H54 (cell line): ENCODE results near the gene CCSER1.

Experiments used
- DNase-seq: peaks from one replicate; pipeline ENCODE4 v3.0.0; 2011; ENCODE audit warnings: low spot score, mixed read lengths; ENCODE audit not compliant: insufficient read length
- FAIRE-seq: peaks from 3 replicates; lab custom pipeline; 2011; peaks lifted over from hg19 to GRCh38; lab: Jason Lieb, UNC
- POLR2A ChIP-seq: IDR thresholded peaks from 2 replicates; pipeline ENCODE4 v1.6.1; 2011; ENCODE audit warnings: low read depth, mild to moderate bottlenecking, low read length

The CCSER1 gene

DNA sequence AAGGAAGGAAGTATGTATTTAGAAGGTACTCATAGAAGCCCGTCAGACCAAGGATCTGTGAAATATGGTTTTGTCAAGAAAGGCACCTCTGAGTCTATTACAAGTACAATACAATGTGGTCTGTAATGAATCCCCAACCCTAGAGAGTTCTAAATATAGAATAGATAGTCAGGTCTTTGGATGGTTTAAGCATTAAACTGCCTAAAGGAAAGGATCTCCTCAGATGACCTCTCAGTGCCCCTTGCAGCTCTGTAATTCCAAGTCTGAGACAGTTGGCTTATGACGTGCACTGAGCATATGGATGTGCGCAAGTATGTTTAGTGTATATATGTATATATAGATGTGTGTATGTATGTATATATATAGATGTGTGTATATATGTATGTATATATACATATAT lies 62.0 kb downstream of the CCSER1 start:
- DNase-seq (no peak), FAIRE-seq (no peak)
- TF ChIP-seq POLR2A = no peak

DNA sequence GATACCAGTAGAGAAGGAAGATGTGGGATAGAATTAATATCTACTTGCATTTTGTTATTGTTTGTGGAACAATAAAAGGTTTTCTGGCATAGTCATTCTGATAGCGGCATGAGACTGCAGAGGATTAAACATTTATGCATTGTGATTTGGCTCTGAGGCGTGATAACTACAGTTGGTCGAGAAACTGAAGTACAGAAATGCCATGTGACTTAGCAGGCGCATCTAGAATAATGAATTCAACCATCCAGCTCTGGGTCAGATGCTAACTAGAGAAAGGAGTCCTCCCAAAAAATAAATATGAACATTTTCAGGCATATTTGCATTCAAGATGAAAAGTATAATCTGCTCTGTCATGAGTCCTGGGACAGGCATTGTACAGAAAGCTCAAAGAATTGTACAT lies 62.8 kb downstream of the CCSER1 start:
- DNase-seq = no peak
- TF ChIP-seq POLR2A = no peak
- no peak for FAIRE-seq

DNA sequence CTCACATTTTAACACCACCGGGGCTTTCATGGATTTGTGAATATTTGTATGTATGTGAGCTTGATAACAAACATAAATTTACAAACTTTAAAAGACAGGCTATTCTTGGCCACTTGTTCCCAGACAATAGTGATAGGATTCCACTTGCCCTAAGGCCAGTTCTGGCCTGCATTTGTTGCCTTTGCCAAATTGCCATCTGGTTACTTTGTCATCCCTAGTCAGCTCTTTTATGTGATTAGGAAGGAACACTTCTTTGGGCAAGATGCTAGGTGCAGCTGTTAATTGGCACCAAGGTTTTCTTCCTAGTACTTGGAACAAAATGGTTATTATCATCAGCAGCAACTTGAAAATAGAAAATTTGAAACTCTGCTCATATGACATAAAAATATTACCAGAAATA lies 63.3 kb downstream of the CCSER1 start:
- no peak for FAIRE-seq
- DNase-seq = no peak
- TF ChIP-seq POLR2A = no peak

DNA sequence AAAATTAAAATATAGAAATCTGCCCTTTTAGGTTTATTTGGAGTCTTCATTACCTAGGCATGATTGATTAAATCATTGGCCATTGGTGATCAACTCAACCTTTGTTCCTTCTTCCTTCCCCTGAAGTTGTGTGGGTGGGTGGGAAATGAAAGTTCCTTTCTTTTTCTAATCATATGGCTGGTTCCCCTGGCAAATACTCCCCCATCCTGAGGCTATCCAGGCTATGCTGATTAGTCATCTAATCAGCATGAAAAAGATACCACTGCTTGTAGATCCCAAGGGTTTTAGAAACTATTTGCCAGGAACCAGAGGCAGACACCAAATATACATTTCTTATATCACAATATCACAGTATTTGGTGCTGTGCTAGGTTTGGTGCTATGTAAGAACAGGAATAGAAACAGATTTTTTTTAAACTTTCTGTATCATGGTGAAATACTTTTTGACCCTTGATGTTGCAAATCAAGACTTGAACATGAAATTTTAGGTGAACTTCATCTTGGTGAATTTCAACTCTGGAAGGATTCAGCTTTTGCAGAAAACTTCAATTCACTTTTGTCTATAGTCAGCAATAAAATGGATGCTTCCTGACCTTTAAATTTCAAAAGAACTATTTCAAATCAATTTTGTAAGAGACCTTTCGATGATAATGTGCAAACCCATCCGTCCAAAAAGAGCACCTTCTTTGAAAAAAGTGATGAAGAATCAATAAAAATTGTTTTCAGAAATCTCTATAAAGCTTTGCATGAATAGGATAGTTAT lies 71.1 kb downstream of the CCSER1 start:
- TF ChIP-seq POLR2A = no peak
- DNase-seq (no peak), FAIRE-seq (no peak)

DNA sequence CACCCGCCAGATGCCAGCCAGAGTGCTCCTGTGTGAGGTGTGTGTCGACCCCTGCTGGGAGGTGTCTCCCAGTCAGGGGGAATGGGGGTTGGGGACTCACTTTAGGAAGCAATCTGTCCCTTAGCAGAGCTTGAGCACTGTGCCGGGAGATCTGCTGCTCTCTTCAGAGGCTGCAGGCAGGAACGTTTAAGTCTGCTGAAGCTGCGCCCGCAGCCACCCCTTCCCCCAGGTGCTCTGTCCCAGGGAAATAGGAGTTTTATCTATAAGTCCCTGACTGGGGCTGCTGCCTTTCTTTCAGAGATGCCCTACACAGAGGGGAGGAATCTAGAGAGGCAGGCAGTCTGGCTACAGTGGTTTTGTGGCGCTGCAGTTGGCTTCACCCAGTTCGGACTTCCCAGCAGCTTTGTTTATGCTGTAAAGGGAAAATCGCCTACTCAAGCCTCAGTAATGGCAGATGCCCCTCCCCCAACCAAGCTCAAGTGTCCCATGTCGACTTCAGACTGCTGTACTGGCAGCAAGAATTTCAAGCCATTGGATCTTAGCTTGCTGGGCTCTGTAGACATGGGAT lies 80.8 kb downstream of the CCSER1 start:
- TF ChIP-seq POLR2A = no peak
- no peak for FAIRE-seq
- DNase-seq = no peak

DNA sequence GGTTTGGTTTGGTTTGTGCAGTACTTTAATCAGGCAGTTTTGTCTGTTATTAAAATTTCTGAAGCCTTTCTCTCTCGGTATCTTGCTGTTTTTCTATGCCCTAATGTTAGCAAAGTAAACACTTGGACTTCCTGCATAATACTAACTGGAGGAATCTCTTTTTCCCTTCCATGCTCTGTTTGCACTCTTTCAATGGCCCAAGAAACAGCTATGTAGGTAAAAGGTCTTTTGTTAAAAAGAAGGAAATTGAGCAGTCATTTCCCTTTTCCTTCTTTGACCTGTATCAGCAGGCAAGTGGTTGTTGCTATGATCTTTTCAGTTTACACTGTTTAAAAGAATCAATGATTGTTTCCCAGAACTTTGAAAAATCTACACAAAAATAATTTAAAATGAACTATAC lies 82.7 kb downstream of the CCSER1 start:
- no peak for TF ChIP-seq POLR2A
- DNase-seq = no peak
- FAIRE-seq = no peak

DNA sequence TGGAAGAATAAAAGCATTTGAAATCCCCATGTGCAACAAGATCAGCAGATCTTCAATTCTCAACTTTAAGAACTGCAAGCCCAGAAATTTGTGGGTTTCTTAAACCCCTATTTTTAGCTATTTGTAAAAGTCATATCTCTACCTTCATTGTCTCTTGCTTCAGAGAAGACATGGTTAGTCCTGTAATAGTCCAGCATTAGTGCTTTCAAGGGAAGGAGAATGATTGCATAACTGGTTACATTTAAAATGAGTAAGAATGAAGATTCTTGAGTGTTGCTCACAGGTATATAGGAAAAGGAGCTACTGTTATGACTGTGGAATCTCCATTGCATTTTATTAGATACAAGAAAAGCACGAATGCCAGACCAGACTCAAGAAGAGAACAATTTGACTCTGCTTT lies 84.0 kb downstream of the CCSER1 start:
- TF ChIP-seq POLR2A = no peak
- DNase-seq (no peak), FAIRE-seq (no peak)

DNA sequence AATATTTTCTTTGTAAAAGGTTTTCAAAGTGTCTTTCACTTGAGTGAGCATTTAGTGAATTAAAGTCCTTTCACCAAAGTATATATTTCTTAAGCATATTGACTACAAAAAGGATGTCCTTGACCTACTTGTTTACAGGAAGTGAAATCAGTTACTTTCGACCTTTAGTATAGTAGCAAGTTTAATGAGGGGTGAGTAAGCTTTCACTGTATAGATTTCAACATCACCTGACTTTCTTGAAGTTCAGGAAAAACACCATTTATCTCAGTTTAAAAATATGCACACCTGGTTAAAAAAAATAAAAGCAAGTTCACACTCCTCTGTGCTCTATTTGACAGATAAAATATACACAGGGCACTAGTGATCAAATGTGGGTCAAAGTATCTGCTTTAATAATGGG lies 88.1 kb downstream of the CCSER1 start:
- TF ChIP-seq POLR2A = no peak
- no peak for FAIRE-seq
- DNase-seq = no peak

DNA sequence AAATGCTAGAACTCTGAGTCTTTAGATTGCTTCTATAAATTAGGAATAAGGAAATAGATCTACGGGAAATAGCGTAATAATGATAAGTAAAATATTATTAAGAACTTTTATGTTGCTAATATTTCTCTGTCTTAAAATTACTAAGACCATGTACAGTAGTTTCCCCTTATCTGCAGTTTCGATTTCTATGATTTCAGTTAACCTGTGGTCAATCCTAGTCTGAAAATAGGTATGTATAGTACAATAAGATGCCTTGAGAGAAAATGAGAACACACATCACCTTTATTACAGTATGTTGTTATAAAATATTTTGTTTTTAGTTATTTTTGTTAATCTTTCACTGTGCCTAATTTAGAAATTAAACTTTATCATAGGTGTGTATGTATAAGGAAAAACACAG lies 92.6 kb downstream of the CCSER1 start:
- DNase-seq (no peak), FAIRE-seq (no peak)
- TF ChIP-seq POLR2A = no peak

DNA sequence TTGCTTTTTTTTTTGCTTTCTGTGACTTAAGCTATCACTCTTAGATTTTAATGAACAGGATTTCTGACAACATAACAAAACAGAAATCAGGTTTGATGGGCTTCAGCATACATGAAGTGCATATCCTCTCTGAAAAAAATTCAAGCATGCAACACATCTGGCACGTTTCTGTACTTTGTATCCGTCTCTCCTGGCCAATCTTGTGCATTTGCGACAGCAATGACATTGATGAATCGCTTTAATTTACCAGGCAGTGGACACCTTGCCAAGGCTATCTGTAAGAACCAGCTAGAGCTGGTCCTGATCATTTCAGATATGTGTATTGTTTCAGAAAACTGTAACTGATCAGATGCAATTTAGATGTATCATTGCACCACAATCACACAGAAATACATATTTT lies 93.3 kb downstream of the CCSER1 start:
- TF ChIP-seq POLR2A = no peak
- DNase-seq = no peak
- FAIRE-seq = no peak

DNA sequence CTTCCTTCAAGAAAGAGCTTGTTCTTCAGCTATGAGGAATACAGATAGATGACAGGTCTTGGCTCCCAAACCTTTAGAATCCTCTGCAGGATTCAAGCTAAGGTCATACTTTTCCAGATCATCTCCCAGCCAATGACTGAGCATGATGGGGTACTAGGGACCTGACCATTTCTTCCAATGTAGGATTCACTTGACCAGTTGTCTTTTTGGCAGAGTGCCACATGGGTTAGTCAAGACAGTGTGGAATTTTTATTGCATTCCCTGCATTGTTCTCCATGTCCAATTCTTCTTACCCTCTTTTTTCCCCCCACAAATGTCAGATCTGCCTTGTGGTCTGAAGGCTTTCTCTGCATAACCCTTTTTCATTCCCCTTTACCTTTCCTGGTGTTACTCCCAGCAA lies 99.5 kb downstream of the CCSER1 start:
- DNase-seq (no peak), FAIRE-seq (no peak)
- no peak for TF ChIP-seq POLR2A

DNA sequence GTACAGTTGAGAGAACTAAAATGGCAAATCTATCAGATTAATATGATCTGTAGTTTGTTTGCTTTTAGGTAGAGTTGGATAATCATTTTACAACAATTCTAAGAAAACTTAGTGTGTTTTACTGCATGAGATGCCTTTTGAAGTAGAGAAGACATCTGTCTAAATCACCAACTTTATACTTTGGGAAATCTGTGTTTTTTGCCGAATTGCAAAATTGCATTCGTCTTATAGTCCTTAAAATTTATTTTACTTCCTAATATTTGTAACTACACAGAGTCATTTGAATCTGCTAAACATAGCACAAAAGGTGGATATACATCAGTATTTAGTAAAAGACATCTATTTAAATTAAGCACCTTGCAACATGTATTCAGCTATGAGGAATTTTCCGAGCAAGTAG lies 100.0 kb downstream of the CCSER1 start:
- DNase-seq (no peak), FAIRE-seq (no peak)
- no peak for TF ChIP-seq POLR2A

DNA sequence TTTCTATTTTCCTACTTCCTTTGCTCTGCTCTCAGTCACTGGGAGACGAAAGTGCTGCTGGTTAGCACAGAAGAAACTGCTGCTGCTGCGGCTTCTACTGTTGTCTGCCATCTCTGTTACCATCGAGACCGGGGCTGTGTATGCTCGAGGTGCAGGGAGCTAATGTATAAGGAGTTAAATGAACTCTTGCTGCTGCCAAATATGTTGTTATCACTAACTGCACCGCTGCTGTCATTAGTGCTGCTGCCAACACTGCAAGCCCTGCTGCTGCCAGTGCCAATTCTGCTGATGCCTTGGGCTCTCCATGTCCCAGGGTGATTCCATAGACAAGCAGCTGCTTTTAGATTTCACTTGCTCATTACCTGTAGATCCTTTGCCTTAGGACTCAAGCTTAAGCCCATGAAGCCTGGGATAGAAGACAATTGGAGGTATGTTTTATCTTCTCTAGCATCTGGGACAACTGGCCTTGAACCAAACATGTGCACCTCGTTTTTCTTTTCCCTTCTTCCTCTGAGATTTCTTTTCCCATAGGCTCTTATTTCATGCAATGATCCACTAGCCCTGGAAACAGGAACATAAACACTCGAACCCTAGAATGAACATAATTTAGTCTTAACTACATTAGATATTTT lies 107.8 kb downstream of the CCSER1 start:
- no peak for FAIRE-seq
- DNase-seq = no peak
- no peak for TF ChIP-seq POLR2A

DNA sequence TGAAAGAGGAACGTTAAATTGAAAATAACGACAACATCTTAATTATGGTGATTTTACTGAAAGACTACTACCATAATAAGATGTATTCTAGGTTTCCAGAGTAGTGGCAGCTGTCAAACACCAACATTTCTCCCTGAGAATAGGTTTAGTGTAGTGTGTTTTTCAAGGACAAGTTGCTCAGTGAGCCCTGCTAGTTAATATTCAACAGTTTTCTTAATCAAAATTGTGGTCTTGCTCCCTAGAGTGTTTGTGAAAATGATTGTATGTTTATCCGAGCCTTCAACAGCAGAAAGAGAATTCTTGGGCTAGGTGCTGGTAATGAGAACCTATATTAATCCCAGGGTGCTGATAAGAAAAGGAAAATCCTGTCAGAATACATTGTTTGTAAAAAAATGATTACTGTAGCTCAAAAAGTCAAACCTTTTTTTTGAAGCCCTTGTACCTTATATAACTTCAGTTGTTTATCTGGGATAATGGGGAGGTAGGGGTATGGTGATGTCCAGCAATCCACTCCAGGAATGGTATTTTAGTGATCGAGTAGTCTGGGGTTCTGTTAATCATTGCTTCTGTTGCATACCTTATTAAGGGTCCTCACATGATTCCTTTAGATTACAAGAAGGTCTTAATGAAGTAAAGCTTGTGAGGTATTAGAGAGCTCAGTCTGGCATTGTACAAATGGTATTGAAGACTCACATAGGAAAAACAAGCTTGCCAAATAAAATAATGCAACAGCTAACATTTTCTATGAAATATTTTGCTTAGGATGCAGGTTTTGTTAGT lies 110.7 kb downstream of the CCSER1 start:
- no peak for DNase-seq
- no peak for TF ChIP-seq POLR2A
- no peak for FAIRE-seq
